HCEC 1CT (cell line): ENCODE results near the gene CMKLR1.

Source experiments
- DNase-seq: peaks from one replicate; pipeline ENCODE4 v3.0.0-alpha.2; 2017

CMKLR1 gene

DNA sequence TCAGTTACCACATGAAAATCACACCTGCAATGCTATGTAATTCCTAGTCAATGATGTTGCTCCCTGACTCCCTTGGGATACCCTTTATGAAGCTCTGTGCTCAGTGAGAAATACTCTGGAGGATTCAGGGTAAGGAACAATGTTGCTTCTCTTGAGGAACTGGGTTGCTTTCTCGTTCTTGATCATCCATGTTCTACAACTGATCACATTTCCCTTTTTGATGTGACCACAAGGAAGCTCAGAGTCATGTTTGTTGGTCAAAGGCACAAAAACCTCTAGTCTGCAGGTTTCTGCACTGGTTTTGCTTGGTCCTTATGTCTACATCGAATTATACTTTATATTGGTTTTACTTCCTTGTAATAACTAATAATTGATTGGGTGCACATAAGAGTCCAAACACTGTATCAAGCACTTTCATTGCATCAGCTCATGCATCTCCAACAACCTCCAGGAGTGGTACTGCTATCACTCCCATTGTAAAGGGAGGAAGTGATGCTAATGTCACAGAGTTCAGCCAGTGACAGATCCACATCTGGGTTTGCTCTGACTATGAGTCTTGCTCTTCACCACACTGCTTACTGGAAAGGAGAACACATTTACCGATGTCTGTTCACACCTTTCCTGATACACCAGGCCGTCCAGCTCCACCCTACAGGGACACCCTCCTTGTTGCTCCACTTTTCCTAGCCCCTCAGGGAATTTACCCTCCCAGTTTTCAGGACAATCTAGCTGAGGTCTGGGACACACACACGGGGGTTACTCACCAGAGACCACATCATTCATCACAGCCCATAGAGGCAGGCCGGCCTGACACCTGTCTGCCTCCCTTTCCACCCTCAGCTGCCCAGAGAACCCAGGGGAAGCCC lies 41.0 kb downstream of the CMKLR1 start:
- DNase-seq = no peak

DNA sequence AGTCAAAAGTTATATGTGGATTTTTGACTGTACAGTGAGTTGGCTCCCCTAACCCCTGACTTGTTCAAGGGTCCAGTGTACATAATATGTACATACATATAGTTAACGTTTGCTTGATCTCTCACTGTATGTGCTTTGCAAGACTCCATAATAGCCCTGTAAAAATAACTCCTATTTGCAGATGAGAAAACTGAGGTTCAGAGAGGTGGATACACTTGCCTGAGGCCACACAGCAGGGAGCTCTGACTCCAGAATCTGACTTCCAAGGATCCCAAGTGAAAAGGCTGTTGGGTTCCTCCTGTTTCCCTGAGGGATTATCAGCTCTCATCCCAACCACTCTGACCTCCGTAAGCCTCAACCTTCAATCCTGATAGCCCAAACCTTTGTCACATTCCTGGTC lies 41.7 kb downstream of the CMKLR1 start:
- DNase-seq = no peak

DNA sequence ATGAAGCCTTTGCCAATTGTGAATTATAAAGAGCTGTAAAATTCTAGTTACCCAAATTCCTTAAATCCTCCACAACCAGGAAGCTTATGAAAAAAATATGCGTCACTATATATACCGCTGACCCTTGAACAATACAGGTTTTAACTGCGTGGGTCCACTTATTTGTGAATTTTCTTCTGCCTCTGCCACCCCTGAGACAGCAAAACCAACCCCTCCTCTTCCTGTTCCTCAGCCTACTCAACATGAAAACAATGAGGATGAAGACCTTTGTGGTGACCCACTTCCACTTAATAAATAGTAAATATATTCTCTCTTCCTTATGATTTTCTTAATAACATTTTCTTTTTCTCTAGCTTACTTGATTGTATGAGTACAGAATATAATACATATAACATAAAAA lies 42.2 kb downstream of the CMKLR1 start:
- DNase-seq = no peak

DNA sequence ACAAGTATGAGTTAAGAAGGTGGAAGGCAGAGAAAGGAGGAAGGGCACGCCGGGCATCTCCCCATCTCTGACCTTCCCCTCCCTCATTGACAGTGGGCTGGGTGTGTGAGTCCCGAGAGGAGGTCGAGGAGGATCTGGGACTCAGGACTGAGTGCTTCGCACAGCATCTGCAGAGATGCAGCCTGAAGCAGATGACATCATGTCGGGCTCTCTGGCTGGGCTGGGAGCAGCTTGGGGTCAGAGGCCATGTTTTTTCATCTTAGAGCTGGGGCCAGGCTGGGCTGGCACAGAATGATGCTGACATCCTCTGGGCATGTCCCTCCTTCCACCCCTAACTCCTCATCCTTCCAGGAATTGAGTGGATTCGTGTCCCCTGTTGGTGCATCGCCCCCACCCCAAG lies 43.5 kb downstream of the CMKLR1 start:
- DNase-seq = no peak

DNA sequence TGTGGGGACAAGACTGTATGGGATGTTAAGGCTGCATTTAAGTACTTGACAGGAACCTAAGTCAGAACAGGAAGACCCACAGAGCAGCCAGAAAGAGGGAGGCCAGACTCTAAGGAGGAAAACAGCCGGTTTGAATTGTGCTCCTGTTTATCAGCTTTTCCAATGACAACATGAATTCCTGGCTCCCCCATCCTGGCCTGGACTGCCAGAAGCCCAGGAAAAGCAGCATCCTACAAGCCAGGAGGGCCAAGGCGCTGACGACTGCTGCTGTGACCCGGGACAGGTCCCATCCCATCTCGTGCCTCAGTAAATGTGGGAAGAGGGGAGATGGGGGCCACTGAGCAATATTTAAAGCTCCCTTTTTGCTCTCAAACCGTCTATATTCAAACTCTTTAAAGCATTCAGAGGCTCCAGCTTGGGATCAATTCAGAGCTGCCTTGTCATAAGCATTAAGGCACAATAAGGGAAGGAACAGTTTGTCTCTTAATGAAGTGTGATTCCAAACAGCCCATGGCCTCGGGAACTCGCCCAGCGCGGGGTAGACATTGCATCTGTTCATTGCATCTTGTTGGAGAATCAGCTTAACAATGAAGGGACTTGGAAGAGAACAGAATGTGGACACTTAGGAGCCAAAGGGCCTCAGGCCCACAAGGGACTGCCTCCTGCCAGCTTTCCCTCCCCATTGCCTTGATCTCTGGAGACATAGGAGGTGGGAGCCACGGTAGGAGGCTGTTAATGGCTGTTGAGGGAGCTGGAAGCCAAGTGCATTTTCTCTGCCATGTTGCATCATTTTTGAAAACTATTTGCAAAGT lies 49.6 kb downstream of the CMKLR1 start:
- no peak for DNase-seq

DNA sequence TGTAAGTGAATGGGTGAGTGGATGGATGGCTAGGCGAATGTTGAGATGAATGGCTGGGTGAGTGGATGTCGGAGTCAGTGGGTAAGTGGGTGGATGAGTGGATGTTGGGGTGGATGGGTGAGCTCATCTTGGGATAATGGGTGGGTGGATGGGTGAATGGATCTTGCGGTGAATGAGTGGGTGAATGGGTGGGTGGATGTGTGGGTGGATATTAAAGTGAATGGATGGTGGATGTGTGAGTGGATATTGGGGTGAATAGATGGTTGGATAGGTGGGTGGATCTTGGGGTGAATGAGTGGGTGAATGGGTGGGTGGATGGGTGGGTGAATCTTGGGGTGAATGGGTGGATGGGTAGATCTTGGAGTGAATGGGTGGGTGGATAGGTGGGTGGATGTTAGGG lies 51.9 kb downstream of the CMKLR1 start:
- no peak for DNase-seq

DNA sequence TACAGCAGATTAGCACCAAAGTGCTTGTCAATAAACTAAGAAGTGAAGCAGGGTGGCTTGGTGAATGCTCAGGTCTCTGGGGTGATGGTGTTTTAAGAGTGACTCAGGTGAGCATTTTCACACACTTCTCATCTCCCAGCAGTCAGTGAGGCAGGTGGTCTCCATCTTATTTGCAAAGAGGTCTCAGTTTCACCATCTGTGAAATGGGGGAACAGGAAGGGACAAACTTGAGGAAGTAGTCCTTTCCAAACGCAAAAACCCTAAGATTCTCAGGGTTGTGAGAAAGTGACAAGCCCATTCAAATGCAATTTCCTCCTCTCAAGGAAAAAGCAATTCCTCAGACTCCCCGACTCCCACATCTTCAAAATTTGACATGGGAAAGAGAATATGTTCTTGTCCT lies 54.1 kb downstream of the CMKLR1 start:
- no peak for DNase-seq

DNA sequence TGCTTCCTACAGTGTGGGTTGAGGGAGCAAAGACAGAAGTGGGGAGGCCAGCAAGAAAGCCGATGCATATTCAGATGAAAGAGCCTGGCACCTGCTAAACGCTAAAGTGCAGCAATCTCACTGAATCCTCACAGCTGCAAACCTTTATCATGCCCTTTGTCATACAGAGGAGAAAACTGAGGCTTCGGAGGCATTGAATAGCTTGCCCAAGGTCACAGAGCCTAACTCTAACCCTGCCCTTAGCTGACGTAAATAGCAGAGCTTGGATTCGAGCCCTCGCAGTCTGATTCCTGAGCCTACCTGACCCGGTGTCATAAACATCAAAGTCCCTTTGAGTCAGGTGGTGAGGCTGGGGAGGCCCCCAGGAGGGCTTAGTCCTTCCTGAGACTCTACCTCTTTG lies 54.9 kb downstream of the CMKLR1 start:
- no peak for DNase-seq

DNA sequence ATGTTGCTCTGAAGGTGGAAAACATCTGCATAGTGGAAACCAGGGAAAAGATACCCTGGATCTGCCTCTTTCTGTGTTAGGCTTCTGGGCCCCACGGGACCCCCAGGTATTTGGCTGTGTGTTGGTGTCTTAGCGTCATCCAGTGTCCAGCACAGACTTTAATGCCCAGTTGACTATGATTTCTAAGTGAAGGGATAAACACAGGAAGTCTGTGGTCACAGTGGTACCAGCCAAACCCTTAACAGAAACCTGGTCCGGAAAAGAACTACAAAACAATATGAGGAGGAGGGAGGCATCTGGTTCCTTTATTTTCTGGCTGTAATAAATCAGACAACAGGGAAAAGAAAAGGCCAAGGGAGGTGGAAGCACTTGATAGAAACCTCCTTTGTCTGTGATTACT lies 56.4 kb downstream of the CMKLR1 start:
- no peak for DNase-seq

DNA sequence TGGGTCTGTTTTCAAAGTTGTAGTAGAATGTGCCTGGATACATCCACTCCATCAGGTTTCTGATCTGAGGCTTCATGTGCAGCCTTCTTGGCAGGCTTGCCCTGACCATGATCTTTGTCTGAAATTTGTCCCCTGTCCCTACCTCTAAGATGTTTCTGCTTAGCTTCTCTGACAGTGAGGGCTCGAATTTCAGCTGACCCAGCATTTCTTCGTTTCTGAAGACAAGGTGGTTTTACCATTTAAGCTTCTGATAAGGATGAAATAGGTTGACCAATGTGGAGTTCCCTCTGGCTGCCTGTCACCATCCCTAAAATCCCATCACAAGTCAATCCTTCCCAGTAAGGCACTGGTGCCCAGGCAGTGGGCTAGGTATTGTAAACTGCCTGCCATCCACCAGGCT lies 57.0 kb downstream of the CMKLR1 start:
- DNase-seq = no peak

DNA sequence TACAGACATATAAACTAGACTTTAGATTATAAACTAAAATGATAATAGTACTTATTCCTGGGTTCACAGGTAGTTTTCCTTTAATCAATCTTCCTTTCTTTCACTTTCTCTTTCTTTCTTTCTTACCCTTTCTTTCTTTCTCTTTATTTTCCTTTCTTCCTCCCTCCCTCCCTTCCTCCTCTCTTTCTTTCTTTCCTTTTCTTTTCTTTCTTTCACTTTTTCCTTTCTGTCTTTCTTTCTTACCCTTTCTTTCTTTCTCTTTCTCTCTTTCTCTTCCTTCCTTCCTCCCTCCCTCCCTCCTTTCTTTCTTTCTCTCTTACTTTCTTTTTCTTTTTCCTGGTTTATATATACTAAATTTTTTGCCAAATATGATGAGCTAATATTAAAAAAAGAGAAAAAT lies 61.5 kb downstream of the CMKLR1 start:
- no peak for DNase-seq

DNA sequence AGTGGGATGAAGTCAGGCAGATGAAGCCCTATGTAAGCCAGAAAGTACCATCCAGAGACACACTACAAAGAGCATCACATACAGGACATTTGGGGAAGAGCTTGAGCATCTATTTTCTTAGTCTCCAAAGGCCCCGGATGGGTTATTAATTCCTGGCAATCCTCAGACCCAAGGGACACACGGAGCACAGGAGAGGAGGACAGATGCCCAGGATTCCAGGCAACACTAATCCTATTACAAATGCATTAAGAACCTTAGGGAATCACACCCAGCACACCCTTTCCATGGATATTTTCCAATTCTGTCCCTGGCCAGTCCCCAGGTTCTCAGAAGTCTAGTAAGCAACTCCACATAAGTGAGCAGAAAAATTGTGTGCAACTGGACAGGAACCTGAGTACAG lies 65.9 kb downstream of the CMKLR1 start:
- no peak for DNase-seq

DNA sequence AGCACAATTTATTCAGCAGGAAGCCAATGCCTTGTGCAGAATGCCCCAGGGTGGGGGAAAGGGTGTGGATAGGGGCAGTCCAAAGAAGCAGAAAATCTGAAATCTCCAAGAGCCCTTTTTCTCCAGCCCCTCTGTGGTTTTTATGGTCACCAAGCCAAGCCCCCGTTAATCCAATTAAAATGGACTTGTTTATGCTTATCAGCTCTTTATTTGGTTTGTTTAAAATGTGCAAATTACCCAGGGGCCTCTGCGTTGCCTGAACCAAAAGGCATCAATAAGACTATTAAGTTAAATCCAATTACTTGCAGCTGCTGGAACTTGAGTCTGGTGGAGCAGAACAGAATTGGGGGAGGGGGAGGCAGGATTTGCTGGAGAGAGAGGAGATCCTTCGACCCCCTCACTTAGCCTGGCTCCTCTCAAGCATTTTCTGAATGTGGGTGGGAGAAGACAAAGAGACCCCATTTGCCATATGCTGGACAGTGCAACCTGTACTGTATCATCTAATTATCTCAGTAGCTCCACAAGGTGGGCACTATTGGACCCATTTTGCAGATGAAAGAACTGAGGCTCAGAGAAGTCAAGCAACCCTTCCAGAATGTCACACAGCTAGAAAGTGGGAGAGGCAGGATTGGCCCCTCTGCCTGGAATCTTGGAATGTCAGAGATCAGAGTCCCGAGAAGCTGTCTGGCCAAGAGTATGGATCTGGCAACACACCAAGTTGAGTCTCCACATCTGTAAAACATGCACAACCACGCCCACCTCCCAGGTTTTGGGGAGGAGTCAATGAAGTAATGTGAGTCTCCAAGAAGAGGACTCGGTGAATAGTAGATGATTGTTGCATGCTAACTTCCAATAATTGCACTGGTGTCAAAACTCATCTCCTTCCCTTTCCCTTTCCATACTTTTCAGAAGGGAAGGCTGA lies 66.9 kb downstream of the CMKLR1 start:
- no peak for DNase-seq

DNA sequence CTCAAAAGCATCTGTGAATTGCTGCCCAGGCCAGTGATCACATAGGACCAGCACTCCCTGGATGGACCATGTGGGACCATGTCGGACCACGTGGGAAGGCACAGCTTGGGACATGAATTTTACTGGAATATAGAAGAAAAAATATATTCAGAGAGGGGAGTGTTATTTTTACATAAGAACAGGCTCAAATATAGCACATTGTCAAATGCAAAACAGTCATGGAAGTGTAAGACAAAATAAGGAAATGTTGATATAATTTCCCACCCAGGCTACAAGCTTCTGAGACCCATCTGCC lies 68.3 kb downstream of the CMKLR1 start:
- no peak for DNase-seq

DNA sequence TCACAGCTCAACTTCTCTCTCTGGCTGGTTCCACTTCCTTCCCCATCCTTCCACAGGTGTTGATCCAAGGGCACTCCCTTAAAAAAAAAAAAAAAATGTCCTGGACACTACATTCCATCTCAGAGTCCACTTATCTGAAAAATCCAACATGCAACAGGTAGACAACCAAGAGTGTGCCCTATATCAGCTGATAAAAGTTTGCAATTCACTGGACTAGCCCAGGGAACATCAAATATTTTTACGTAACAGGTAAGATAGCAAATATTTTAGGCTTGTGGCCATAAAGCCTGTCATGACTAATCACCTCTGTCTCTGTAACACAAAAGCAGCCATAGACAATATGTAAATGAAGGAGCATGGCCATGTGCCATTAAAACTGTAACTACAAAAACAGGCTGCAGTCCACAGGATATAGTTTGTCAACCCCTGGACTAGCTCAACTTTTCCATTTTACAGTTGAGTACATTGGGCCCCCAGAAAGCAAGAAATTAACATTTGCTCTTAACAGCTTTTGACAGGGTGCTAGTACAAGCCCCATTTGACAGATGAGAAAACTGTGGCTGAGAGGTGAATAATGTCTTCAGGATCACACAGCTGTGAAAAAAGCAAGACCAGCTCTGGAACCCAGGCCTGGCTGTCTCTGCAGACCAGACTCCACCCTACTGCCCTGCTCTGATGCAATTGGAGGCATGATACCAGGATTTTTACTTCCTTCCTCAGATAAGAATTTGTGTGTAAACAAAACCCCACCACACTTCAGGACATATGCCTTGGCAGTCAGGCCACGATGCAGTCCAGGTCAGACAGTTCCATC lies 68.9 kb downstream of the CMKLR1 start:
- DNase-seq = no peak

DNA sequence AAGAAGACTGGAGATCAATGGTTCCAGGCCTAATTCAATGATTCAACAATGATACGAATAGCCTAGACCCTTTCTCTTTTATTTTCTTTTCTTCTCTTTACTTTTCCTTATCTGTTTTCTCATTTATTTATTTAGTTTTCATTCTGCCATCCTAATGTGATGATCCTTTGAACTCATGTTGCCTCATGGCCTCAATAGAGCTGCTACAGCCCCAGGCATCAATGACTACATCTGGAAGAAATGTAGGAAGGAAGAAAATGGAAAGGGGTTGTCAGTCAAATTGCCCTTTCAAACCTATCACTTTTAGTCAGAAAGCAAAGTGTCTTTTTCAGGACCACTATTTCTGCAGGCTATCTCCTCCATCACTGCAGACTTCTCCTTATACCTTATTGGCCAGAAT lies 69.9 kb downstream of the CMKLR1 start:
- DNase-seq = no peak

DNA sequence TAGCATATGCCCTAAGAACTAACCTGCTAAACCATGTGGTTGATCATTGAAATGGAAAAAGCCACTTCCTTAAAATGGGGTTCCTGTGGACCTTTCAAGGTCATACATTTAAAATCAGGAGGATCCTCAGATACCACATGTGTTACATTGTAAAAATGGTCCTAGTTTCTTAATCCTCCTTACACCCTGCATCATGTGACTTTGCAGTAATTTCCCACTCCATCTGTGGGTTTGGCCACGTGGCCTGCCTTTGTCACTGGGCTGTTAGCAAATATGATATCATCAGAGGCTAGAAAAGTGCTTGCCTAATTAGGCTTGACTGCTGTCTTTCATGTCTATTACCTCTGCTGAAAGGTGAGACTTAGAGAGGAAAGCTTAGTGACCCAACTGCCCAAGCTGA lies 70.7 kb downstream of the CMKLR1 start:
- no peak for DNase-seq

DNA sequence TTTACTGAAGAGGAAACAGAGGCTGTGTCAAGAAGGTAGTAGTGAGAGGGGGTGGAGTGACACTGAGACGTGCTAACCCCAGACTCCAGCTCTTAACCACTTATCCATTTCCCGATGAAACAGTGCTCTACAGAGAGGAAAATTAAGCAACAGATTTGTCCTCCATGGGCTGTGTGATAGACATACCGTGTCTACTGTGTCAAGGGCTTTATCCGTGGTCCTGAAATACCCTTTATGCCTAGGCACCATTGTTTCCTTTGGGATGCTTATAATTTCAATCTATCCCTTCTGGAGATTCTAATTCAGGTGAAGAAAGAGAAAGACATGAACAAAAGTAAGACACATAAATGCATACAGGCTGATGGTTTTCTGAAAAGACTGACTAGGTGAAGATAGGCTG lies 71.7 kb downstream of the CMKLR1 start:
- no peak for DNase-seq

DNA sequence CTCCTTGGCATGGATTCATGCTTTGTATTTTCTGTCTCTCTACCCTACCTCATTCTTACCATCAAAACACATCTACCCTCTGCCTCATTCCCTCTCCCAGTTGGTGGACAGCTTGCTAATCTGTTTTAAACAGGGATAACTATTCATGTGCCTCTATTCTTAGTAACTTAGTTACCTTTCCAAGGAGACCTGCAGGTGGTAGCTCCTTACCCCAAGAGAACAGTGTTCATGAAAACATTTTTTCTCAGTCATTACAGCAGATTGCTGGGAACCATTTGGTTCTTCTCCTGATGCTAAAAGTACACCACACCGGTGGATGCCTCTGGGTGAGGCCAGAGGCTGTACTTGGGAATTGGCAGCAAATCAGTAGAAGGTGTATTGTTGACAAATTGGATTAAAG lies 73.0 kb downstream of the CMKLR1 start:
- no peak for DNase-seq

DNA sequence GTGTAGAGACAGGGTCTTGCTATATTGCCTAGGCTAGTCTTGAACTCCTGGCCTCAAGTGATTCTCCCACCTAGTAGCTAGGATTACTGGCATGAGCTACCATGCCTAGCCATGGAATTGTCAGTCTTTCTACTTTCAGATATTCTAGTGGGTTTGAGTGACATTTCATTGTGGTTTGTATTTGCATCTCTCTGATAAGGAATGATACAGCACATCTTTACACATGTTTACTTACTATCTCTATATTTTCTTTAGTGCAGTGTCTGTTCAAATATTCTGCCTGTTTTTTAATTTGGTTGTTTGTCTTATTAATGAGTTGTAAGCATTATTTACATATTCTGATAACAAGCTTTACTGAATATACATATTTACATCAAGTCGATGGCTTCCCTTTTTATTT lies 73.6 kb downstream of the CMKLR1 start:
- no peak for DNase-seq

DNA sequence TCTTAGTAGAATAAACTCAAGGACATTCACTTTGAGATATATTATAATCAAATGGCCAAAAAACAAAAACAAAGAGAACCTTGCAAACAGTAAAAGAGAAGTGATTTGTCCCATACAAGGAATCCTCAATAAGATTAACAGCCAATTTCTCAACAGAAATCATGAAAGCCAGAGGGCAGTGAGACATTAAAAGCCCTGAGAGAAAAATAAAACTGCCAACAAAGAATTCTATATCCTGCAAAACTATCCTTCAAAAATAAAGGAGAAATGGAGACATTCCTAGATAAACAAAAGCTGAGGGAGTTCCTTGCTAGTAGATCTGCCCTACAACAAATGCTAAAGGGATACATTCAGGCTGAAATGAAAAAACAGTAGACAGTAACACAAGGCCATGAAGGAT lies 78.1 kb downstream of the CMKLR1 start:
- no peak for DNase-seq

DNA sequence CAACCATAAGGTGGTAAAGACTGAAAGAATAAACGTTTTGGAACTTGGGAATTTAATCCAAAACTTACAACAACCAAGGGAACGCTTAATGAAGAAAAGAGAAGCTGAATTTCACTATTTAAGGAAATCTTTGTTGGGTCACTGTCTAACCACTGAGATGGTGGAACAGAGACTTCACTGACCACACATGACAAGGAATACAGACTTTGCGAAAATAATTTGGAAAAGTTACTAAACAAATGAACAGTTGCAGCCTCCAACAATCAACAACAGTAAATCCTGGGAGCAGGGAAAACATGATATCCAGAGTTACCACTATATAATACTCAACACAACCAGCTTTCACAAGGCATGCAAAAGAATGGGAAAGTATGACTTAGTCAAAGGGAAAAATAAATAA lies 79.1 kb downstream of the CMKLR1 start:
- DNase-seq = no peak
